HepG2 (cell line): Measurements from ENCODE around the gene CYSRT1. TPM values are rescaled to one million over a fixed set of nuclear protein-coding genes. Genes with fewer than 3 reads are reported as not detected.

Experiments
- GATAD1 ChIP-seq: IDR thresholded peaks from 2 replicates; pipeline ENCODE4 v1.6.1; 2016; ENCODE audit warnings: missing genetic modification reagents, missing compliant biosample characterization
- NAIF1 ChIP-seq: sonication (generic); formaldehyde crosslinking; IDR thresholded peaks from 2 replicates; pipeline ENCODE4 v1.5.0; 2020; ENCODE audit warnings: mild to moderate bottlenecking, missing genetic modification reagents, borderline replicate concordance
- SNAI1 ChIP-seq: sonication (generic); formaldehyde crosslinking; IDR thresholded peaks from 2 replicates; pipeline ENCODE4 v1.5.0; 2020; ENCODE audit warnings: mild to moderate bottlenecking, missing genetic modification reagents, borderline replicate concordance
- SRF ChIP-seq: IDR thresholded peaks from 2 replicates; pipeline ENCODE4 v1.6.1; 2011; ENCODE audit warnings: mild to moderate bottlenecking, low read depth, low read length, moderate library complexity
- ZEB1 ChIP-seq: IDR thresholded peaks from 2 replicates; pipeline ENCODE4 v1.6.1; 2012; ENCODE audit warnings: mild to moderate bottlenecking, low read depth, inconsistent platforms; ENCODE audit not compliant: insufficient replicate concordance
- ZNF260 ChIP-seq: sonication (generic); formaldehyde crosslinking; IDR thresholded peaks from 2 replicates; pipeline ENCODE4 v1.4.0; 2020; ENCODE audit warnings: missing genetic modification reagents, low read depth, mild to moderate bottlenecking, borderline replicate concordance
- ZNF460 ChIP-seq: sonication (generic); formaldehyde crosslinking; IDR thresholded peaks from 2 replicates; pipeline ENCODE4 v1.5.1; 2020; ENCODE audit warnings: missing genetic modification reagents, mild to moderate bottlenecking, borderline replicate concordance
- polyA plus RNA-seq, 8 experiments: library from polyadenylated mRNA; depleted of rRNA in 3 of 8; stranded (reverse) in 7 of 8; unstranded in 1 of 8; fragments of >200 nt; fragmentation: Illumina TruSeq in 4 of 8; extraction: Trizol in 4 of 8; gene quantifications; 2 replicates each; pipeline versions ENCODE4 v1.2.1 to v1.2.3, GENCODE V29; 2011 to 2016; ENCODE audit warnings: low read depth in 4 of 8, missing spikeins in 1 of 8, mixed read lengths in 1 of 8; ENCODE audit not compliant: insufficient read depth in 1 of 8
- total RNA-seq, 5 experiments: library from RNA; depleted of rRNA; stranded (reverse); fragments of >200 nt; fragmentation: Illumina TruSeq; extraction: Trizol; gene quantifications; 2 replicates each; pipeline ENCODE4 v1.2.3, GENCODE V29; 2016; ENCODE audit warnings: low read depth in 1 of 5
- TF ChIP-seq, protein P1 (sequence below): sonication (generic); formaldehyde crosslinking; IDR thresholded peaks from 2 replicates; pipeline ENCODE4 v1.5.0; 2020; ENCODE audit warnings: mild to moderate bottlenecking, missing genetic modification reagents, borderline replicate concordance
- TF ChIP-seq, protein P2 (sequence below): sonication (generic); formaldehyde crosslinking; IDR thresholded peaks from 2 replicates; pipeline ENCODE4 v1.4.0; 2020; ENCODE audit warnings: mild to moderate bottlenecking, missing genetic modification reagents
- TF ChIP-seq, protein P3 (sequence below): sonication (generic); formaldehyde crosslinking; IDR thresholded peaks from 2 replicates; pipeline ENCODE4 v1.4.0; 2020; ENCODE audit warnings: low read depth, mild to moderate bottlenecking, missing genetic modification reagents
- TF ChIP-seq, protein P4 (sequence below): sonication (generic); formaldehyde crosslinking; IDR thresholded peaks from 2 replicates; pipeline ENCODE4 v1.8.0; 2022; ENCODE audit warnings: mild to moderate bottlenecking, missing genetic modification reagents, moderate library complexity
- TF ChIP-seq, protein P5 (sequence below): IDR thresholded peaks from 2 replicates; pipeline ENCODE4 v1.6.1; 2016; ENCODE audit warnings: low read depth, missing genetic modification reagents, missing compliant biosample characterization

CYSRT1 gene
- total and polyA plus RNA-seq, 2 of the 13 experiments (the other 11 are each of a cell fraction or from before 2014, with no cell fraction given) = 1.5 to 2.1 TPM

DNA sequence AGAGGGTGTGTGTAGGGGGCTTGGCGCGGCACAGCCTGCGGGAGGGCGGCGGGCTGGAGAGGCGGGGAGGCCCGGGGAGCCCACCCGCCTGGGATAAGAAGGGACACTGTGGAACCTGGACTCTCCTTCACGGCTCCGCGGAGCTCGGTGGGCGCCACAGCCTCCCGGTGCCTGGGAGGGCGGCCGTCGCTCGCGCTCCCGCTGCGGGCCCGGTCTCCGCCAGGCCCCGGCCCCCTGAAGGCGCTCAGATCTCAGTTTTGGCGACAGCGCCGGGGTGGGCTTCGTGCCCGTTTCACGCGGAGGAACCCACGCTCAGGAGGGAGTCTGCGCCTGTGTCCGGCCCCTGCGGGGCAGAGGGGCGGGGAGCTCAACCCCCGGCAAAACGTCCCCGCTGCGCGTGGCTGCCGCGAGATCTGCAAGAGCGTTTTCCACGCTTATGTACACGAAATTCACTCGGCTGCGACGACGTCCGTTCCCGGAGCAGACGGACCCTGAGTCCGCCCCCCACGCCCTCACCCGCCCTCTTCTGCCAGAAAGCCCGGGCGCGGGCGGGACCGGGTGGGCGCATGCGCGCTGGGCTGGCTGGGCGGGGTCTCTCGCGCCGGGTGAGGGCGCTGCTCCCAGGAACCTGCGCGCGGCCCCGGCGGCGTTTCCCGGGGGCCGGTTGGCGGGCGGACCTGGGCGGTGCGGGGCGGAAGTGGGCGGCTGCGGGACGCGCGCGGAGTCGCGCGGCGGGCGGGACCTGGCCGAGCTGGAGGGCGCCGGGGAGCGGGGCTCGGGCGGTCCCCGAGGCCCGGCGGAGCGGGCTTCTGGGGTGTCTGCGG is 29.9 kb downstream of the CYSRT1 start, which contains the start of gene NELFB (continued):
- TF ChIP-seq, protein P1, sequence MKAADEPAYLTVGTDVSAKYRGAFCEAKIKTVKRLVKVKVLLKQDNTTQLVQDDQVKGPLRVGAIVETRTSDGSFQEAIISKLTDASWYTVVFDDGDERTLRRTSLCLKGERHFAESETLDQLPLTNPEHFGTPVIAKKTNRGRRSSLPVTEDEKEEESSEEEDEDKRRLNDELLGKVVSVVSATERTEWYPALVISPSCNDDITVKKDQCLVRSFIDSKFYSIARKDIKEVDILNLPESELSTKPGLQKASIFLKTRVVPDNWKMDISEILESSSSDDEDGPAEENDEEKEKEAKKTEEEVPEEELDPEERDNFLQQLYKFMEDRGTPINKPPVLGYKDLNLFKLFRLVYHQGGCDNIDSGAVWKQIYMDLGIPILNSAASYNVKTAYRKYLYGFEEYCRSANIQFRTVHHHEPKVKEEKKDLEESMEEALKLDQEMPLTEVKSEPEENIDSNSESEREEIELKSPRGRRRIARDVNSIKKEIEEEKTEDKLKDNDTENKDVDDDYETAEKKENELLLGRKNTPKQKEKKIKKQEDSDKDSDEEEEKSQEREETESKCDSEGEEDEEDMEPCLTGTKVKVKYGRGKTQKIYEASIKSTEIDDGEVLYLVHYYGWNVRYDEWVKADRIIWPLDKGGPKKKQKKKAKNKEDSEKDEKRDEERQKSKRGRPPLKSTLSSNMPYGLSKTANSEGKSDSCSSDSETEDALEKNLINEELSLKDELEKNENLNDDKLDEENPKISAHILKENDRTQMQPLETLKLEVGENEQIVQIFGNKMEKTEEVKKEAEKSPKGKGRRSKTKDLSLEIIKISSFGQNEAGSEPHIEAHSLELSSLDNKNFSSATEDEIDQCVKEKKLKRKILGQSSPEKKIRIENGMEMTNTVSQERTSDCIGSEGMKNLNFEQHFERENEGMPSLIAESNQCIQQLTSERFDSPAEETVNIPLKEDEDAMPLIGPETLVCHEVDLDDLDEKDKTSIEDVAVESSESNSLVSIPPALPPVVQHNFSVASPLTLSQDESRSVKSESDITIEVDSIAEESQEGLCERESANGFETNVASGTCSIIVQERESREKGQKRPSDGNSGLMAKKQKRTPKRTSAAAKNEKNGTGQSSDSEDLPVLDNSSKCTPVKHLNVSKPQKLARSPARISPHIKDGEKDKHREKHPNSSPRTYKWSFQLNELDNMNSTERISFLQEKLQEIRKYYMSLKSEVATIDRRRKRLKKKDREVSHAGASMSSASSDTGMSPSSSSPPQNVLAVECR (CRISPR knock-in tag) = peak; percentile 66; the same call in 1 of the 2 replicates
- TF ChIP-seq SNAI1 (CRISPR knock-in tag) = no peak
- no peak for TF ChIP-seq NAIF1 (CRISPR knock-in tag)
- TF ChIP-seq, protein P2, sequence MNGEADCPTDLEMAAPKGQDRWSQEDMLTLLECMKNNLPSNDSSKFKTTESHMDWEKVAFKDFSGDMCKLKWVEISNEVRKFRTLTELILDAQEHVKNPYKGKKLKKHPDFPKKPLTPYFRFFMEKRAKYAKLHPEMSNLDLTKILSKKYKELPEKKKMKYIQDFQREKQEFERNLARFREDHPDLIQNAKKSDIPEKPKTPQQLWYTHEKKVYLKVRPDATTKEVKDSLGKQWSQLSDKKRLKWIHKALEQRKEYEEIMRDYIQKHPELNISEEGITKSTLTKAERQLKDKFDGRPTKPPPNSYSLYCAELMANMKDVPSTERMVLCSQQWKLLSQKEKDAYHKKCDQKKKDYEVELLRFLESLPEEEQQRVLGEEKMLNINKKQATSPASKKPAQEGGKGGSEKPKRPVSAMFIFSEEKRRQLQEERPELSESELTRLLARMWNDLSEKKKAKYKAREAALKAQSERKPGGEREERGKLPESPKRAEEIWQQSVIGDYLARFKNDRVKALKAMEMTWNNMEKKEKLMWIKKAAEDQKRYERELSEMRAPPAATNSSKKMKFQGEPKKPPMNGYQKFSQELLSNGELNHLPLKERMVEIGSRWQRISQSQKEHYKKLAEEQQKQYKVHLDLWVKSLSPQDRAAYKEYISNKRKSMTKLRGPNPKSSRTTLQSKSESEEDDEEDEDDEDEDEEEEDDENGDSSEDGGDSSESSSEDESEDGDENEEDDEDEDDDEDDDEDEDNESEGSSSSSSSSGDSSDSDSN (CRISPR knock-in tag) = no peak
- TF ChIP-seq ZNF260 (CRISPR knock-in tag) = no peak
- TF ChIP-seq ZEB1 = peak; percentile 21
- TF ChIP-seq, protein P3, sequence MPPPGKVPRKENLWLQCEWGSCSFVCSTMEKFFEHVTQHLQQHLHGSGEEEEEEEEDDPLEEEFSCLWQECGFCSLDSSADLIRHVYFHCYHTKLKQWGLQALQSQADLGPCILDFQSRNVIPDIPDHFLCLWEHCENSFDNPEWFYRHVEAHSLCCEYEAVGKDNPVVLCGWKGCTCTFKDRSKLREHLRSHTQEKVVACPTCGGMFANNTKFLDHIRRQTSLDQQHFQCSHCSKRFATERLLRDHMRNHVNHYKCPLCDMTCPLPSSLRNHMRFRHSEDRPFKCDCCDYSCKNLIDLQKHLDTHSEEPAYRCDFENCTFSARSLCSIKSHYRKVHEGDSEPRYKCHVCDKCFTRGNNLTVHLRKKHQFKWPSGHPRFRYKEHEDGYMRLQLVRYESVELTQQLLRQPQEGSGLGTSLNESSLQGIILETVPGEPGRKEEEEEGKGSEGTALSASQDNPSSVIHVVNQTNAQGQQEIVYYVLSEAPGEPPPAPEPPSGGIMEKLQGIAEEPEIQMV = no peak; the same call in 1 of the 2 replicates
- TF ChIP-seq GATAD1 (CRISPR knock-in tag) = peak; percentile 86
- TF ChIP-seq, protein P4, sequence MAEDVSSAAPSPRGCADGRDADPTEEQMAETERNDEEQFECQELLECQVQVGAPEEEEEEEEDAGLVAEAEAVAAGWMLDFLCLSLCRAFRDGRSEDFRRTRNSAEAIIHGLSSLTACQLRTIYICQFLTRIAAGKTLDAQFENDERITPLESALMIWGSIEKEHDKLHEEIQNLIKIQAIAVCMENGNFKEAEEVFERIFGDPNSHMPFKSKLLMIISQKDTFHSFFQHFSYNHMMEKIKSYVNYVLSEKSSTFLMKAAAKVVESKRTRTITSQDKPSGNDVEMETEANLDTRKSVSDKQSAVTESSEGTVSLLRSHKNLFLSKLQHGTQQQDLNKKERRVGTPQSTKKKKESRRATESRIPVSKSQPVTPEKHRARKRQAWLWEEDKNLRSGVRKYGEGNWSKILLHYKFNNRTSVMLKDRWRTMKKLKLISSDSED = no peak
- TF ChIP-seq, protein P5, sequence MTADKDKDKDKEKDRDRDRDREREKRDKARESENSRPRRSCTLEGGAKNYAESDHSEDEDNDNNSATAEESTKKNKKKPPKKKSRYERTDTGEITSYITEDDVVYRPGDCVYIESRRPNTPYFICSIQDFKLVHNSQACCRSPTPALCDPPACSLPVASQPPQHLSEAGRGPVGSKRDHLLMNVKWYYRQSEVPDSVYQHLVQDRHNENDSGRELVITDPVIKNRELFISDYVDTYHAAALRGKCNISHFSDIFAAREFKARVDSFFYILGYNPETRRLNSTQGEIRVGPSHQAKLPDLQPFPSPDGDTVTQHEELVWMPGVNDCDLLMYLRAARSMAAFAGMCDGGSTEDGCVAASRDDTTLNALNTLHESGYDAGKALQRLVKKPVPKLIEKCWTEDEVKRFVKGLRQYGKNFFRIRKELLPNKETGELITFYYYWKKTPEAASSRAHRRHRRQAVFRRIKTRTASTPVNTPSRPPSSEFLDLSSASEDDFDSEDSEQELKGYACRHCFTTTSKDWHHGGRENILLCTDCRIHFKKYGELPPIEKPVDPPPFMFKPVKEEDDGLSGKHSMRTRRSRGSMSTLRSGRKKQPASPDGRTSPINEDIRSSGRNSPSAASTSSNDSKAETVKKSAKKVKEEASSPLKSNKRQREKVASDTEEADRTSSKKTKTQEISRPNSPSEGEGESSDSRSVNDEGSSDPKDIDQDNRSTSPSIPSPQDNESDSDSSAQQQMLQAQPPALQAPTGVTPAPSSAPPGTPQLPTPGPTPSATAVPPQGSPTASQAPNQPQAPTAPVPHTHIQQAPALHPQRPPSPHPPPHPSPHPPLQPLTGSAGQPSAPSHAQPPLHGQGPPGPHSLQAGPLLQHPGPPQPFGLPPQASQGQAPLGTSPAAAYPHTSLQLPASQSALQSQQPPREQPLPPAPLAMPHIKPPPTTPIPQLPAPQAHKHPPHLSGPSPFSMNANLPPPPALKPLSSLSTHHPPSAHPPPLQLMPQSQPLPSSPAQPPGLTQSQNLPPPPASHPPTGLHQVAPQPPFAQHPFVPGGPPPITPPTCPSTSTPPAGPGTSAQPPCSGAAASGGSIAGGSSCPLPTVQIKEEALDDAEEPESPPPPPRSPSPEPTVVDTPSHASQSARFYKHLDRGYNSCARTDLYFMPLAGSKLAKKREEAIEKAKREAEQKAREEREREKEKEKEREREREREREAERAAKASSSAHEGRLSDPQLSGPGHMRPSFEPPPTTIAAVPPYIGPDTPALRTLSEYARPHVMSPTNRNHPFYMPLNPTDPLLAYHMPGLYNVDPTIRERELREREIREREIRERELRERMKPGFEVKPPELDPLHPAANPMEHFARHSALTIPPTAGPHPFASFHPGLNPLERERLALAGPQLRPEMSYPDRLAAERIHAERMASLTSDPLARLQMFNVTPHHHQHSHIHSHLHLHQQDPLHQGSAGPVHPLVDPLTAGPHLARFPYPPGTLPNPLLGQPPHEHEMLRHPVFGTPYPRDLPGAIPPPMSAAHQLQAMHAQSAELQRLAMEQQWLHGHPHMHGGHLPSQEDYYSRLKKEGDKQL = no peak
- TF ChIP-seq ZNF460 (CRISPR knock-in tag) = no peak
- peak; percentile 65 for TF ChIP-seq SRF
